IPS-15b (cell line): ENCODE measurements around the gene SRRM3.
"Not testable (repeated sequence)": the region's sequence is repeated elsewhere in the genome, so short reads cannot be mapped to it uniquely, and the experiment has no call there.

Source experiments
- H3K27me3 ChIP-seq: one replicate; pipeline ENCODE4 v1.6.1; 2013; ENCODE audit warnings: low read length; ENCODE audit not compliant: control insufficient read depth, insufficient read depth
- H3K36me3 ChIP-seq: one replicate; pipeline ENCODE4 v1.6.1; 2013; ENCODE audit warnings: low read length; ENCODE audit not compliant: control insufficient read depth, insufficient read depth
- H3K4me1 ChIP-seq: one replicate; pipeline ENCODE4 v1.6.1; 2013; ENCODE audit warnings: mild to moderate bottlenecking, low read length; ENCODE audit not compliant: control insufficient read depth, insufficient read depth
- H3K4me3 ChIP-seq: one replicate; pipeline ENCODE4 v1.5.1; 2013; ENCODE audit warnings: low read depth, low read length
- H3K9ac ChIP-seq: one replicate; pipeline ENCODE4 v1.6.1; 2013; ENCODE audit warnings: low read depth, mild to moderate bottlenecking, low read length
- H3K9me3 ChIP-seq: one replicate; pipeline ENCODE4 v1.6.1; 2013; ENCODE audit warnings: mild to moderate bottlenecking, low read length; ENCODE audit not compliant: control insufficient read depth, insufficient read depth

SRRM3 gene

GRCh38 chr7:76302347-76303201, 100.9 kb downstream of the SRRM3 start, which contains the start of gene HSPB1:
Gene HSPB1 (plus strand): TSS chr7:76302673. CDS start chr7:76302713, 40 bp downstream.
- Histone ChIP-seq H3K36me3 (no peaks in the 10 kb centered on the region), H3K27me3 (peaks cover 9% of the 10 kb centered on the region), H3K4me3 (peak within 1 kb of the TSS; percentile 60), H3K4me1 (no peaks in the 10 kb centered on the region), H3K9ac (peak within 1 kb of the TSS; percentile 24), H3K9me3 (no peaks in the 10 kb centered on the region)

- Histone ChIP-seq H3K27me3 (peaks cover 9% of the 10 kb centered on the region), H3K9ac (peak overlapping the region; percentile 24), H3K4me1 (no peaks in the 10 kb centered on the region), H3K36me3 (no peaks in the 10 kb centered on the region), H3K9me3 (no peaks in the 10 kb centered on the region), H3K4me3 (peak overlapping the region; percentile 60)
Observed at GRCh38 chr7:76303202-76304147, 101.8 kb downstream of the SRRM3 start.

GRCh38 chr7:76304888-76305375, 103.2 kb downstream of the SRRM3 start:
- no peaks in the 10 kb centered on the region for H3K4me1 ChIP-seq
- H3K36me3 ChIP-seq, result no peaks in the 10 kb centered on the region
- H3K27me3 ChIP-seq, result peaks cover 9% of the 10 kb centered on the region
- H3K9me3 ChIP-seq, result no peaks in the 10 kb centered on the region
- no peak overlapping the region for H3K9ac ChIP-seq
- H3K4me3 ChIP-seq, result no peak overlapping the region

GRCh38 chr7:76308874-76309273, 107.2 kb downstream of the SRRM3 start:
- not testable (repeated sequence) for H3K4me3 ChIP-seq, H3K4me1 ChIP-seq, H3K9me3 ChIP-seq, H3K36me3 ChIP-seq, H3K27me3 ChIP-seq, H3K9ac ChIP-seq

- not testable (repeated sequence) for H3K4me3 ChIP-seq, H3K9me3 ChIP-seq, H3K27me3 ChIP-seq, H3K9ac ChIP-seq, H3K4me1 ChIP-seq, H3K36me3 ChIP-seq
Observed at GRCh38 chr7:76309341-76310101, 107.8 kb downstream of the SRRM3 start.

- no peaks in the 10 kb centered on the region for H3K27me3 ChIP-seq
- no peaks in the 10 kb centered on the region for H3K9me3 ChIP-seq
- no peak overlapping the region for H3K9ac ChIP-seq
- H3K4me3 ChIP-seq, result no peak overlapping the region
- H3K36me3 ChIP-seq, result no peaks in the 10 kb centered on the region
- peaks cover 3% of the 10 kb centered on the region for H3K4me1 ChIP-seq
Observed at GRCh38 chr7:76310102-76310957, 108.6 kb downstream of the SRRM3 start.

- not testable (repeated sequence) for H3K36me3 ChIP-seq, H3K27me3 ChIP-seq, H3K9me3 ChIP-seq, H3K4me1 ChIP-seq, H3K4me3 ChIP-seq, H3K9ac ChIP-seq
Observed at GRCh38 chr7:76311838-76312237, 110.1 kb downstream of the SRRM3 start.

- Histone ChIP-seq H3K27me3 (no peaks in the 10 kb centered on the region), H3K4me1 (peaks cover 11% of the 10 kb centered on the region), H3K4me3 (peak overlapping the region; percentile 19), H3K9me3 (no peaks in the 10 kb centered on the region), H3K36me3 (no peaks in the 10 kb centered on the region), H3K9ac (peak overlapping the region; percentile 54)
Observed at GRCh38 chr7:76314042-76314721, 112.5 kb downstream of the SRRM3 start.

GRCh38 chr7:76314740-76315139, 113.0 kb downstream of the SRRM3 start:
- H3K36me3 ChIP-seq, H3K9me3 ChIP-seq, H3K4me3 ChIP-seq, H3K9ac ChIP-seq, H3K27me3 ChIP-seq: not testable (repeated sequence)
- H3K4me1 ChIP-seq, result peaks cover 11% of the 10 kb centered on the region

GRCh38 chr7:76315364-76315763, 113.7 kb downstream of the SRRM3 start:
- Histone ChIP-seq H3K4me3 (no peak overlapping the region), H3K36me3 (no peaks in the 10 kb centered on the region), H3K9me3 (no peaks in the 10 kb centered on the region), H3K27me3 (no peaks in the 10 kb centered on the region), H3K4me1 (peaks cover 11% of the 10 kb centered on the region), H3K9ac (no peak overlapping the region)
